Loucy (cell line): ENCODE measurements around the gene NIPAL4.

Experiments used
- H2AFZ ChIP-seq: fragments of 200-600 bp; sonication (generic); 2 replicates; pipeline ENCODE4 v1.6.0; 2016; ENCODE audit warnings: antibody characterized with exemption, mild to moderate bottlenecking, low read length, moderate library complexity
- H3F3A ChIP-seq: fragments of 200-600 bp; 2 replicates; pipeline ENCODE4 v1.6.0; 2016; ENCODE audit warnings: antibody characterized with exemption, low read depth, mild to moderate bottlenecking
- H3K27me3 ChIP-seq: fragments of 200-600 bp; sonication (generic); 2 replicates; pipeline ENCODE4 v1.6.1; 2014; ENCODE audit warnings: low read length, mild to moderate bottlenecking; ENCODE audit not compliant: insufficient read depth, poor library complexity, severe bottlenecking
- H3K36me3 ChIP-seq: fragments of 200-600 bp; sonication (generic); 2 replicates; pipeline ENCODE4 v1.6.1; 2016; ENCODE audit warnings: low read length; ENCODE audit not compliant: insufficient read depth
- H3K4me1 ChIP-seq: fragments of 200-600 bp; sonication (generic); 2 replicates; pipeline ENCODE4 v1.5.1; 2014; ENCODE audit warnings: low read length, mild to moderate bottlenecking; ENCODE audit not compliant: insufficient read depth, poor library complexity, severe bottlenecking
- H3K4me2 ChIP-seq: fragments of 200-600 bp; sonication (generic); 2 replicates; pipeline ENCODE4 v1.6.0; 2014; ENCODE audit warnings: antibody characterized with exemption, low read length, low read depth, mild to moderate bottlenecking; ENCODE audit not compliant: poor library complexity, severe bottlenecking
- H3K4me3 ChIP-seq: fragments of 200-600 bp; sonication (generic); 2 replicates; pipeline ENCODE4 v1.5.1; 2014; ENCODE audit warnings: low read length, mild to moderate bottlenecking, mixed read lengths; ENCODE audit not compliant: poor library complexity, severe bottlenecking
- H3K79me2 ChIP-seq: fragments of 200-600 bp; sonication (generic); 2 replicates; pipeline ENCODE4 v1.6.1; 2014; ENCODE audit warnings: low read length; ENCODE audit not compliant: insufficient read depth
- H3K9ac ChIP-seq: fragments of 200-600 bp; sonication (generic); 2 replicates; pipeline ENCODE4 v1.6.0; 2014; ENCODE audit warnings: mild to moderate bottlenecking, low read depth, low read length, moderate library complexity; ENCODE audit not compliant: poor library complexity, severe bottlenecking
- H3K9me2 ChIP-seq: fragments of 200-600 bp; sonication (generic); replicated peaks from 2 replicates; pipeline ENCODE4 v1.6.1; 2016; ENCODE audit warnings: low read depth, low read length, mixed read lengths
- H3K9me3 ChIP-seq: fragments of 200-600 bp; sonication (generic); 2 replicates; pipeline ENCODE4 v1.6.1; 2014; ENCODE audit warnings: mild to moderate bottlenecking, antibody characterized with exemption, low read length, low read depth; ENCODE audit not compliant: insufficient read depth
- H4K20me1 ChIP-seq: fragments of 200-600 bp; sonication (generic); 2 replicates; pipeline ENCODE4 v1.6.0; 2014; ENCODE audit warnings: antibody characterized with exemption, low read length, mild to moderate bottlenecking; ENCODE audit not compliant: insufficient read depth, poor library complexity, severe bottlenecking
- EZH2phosphoT487 ChIP-seq: fragments of 200-600 bp; IDR thresholded peaks from 2 replicates; pipeline ENCODE4 v1.6.1; 2018; ENCODE audit warnings: antibody characterized with exemption, mild to moderate bottlenecking, moderate library complexity, borderline replicate concordance
- TF ChIP-seq, protein P1 (sequence below): fragments of 200-600 bp; sonication (generic); conservative IDR thresholded peaks from 2 replicates; pipeline ENCODE4 v1.5.1; 2014; ENCODE audit warnings: mild to moderate bottlenecking, antibody characterized with exemption, low read length

The NIPAL4 gene

DNA sequence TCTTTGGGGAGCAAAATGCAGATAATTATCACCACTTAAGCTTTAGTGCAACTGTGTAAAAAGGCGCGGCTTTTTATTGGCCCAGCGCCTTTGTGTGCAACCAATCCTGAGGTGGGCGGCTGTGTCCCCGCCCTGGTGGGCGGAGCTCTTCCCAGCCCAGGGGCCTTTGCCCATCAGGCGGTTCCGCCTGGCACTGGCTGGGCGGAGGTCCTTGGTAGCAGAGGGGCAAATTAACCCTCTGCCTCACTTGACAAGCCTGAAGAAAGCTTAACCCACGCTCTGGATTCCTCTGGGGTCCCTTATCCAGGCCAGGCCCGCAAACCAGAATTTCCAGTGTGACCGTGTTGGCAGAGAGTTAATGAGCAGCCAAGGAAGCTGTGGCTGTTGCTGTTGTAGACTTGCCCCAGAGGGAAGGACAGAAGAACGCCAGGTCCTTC lies 12.8 kb upstream of the NIPAL4 start:
- no peak overlapping the region for H3K9ac ChIP-seq
- H3K79me2 ChIP-seq = no peaks in the 10 kb centered on the region
- no peaks in the 10 kb centered on the region for H3K27me3 ChIP-seq
- H2AFZ ChIP-seq = no peak overlapping the region
- H3K9me3 ChIP-seq = no peaks in the 10 kb centered on the region
- no peaks in the 10 kb centered on the region for H3F3A ChIP-seq
- H3K4me3 ChIP-seq = no peak overlapping the region
- H3K4me1 ChIP-seq = no peaks in the 10 kb centered on the region
- H4K20me1 ChIP-seq = no peaks in the 10 kb centered on the region
- TF ChIP-seq EZH2phosphoT487 = no peak
- TF ChIP-seq, protein P1, sequence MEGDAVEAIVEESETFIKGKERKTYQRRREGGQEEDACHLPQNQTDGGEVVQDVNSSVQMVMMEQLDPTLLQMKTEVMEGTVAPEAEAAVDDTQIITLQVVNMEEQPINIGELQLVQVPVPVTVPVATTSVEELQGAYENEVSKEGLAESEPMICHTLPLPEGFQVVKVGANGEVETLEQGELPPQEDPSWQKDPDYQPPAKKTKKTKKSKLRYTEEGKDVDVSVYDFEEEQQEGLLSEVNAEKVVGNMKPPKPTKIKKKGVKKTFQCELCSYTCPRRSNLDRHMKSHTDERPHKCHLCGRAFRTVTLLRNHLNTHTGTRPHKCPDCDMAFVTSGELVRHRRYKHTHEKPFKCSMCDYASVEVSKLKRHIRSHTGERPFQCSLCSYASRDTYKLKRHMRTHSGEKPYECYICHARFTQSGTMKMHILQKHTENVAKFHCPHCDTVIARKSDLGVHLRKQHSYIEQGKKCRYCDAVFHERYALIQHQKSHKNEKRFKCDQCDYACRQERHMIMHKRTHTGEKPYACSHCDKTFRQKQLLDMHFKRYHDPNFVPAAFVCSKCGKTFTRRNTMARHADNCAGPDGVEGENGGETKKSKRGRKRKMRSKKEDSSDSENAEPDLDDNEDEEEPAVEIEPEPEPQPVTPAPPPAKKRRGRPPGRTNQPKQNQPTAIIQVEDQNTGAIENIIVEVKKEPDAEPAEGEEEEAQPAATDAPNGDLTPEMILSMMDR = no peak
- H3K36me3 ChIP-seq = no peaks in the 10 kb centered on the region
- no peak overlapping the region for H3K4me2 ChIP-seq
- no peaks in the 10 kb centered on the region for H3K9me2 ChIP-seq

DNA sequence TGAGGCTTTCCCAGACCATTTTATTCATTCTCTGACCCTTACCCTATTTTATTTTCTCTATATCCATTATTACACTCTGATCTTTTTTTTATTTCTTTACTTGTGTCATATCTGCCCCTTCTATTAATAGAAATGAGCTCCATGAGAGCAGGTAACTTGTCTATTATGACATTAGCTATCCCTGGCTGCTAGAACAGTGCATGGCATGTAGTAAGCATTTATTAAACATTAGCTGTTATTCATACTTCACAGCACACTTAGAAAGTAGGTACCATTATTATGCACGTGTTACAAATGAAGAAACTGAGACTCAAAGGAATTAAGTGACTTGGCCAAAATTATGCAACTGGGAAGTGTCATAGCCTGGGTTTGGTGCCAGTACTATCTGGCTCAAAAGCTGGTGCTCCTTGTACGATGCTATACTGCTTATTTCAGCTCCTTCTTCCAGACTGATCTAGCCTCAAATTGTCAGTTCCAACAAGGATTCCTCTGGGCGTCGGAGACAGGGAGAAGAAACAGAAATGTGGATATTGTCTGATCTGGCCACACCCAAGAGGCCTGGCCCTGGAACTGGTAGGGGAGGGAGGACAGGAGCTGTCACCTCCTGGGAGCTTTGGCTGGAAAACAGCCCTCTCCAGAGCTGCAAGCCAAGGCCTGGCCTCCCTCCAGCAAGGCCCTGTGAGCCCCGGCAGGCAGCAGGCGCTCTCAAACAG lies 10.8 kb upstream of the NIPAL4 start:
- TF ChIP-seq, protein P1 = no peak
- no peak for TF ChIP-seq EZH2phosphoT487
- no peaks in the 10 kb centered on the region for H3K9me3 ChIP-seq
- no peak overlapping the region for H3K9ac ChIP-seq
- H3K4me3 ChIP-seq = no peak overlapping the region
- no peak overlapping the region for H2AFZ ChIP-seq
- H3K27me3 ChIP-seq = no peaks in the 10 kb centered on the region
- no peaks in the 10 kb centered on the region for H3K9me2 ChIP-seq
- H3K36me3 ChIP-seq = no peaks in the 10 kb centered on the region
- no peaks in the 10 kb centered on the region for H3K4me1 ChIP-seq
- H3K79me2 ChIP-seq = no peaks in the 10 kb centered on the region
- no peak overlapping the region for H3K4me2 ChIP-seq
- H4K20me1 ChIP-seq = no peaks in the 10 kb centered on the region
- no peaks in the 10 kb centered on the region for H3F3A ChIP-seq

DNA sequence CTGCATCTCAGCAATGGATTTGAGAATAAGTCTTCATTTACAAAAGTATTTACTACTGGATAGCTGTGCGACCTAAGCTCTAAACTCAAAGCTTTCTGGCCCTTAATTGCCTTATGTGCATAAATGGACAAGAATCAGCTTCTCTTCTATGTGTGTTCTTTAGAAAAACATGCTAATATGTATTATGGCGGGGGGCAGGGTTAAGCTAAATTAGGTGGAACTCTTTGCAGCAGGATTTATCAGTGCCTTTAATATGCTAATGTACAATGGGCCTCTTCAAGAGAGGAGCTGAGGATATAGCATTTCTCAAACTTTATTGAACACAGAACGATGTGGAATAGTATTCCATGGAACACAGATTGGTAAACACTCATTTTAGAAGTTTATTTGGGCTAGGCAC lies 10.0 kb upstream of the NIPAL4 start:
- no peaks in the 10 kb centered on the region for H3K9me3 ChIP-seq
- H3K4me2 ChIP-seq = no peak overlapping the region
- no peaks in the 10 kb centered on the region for H4K20me1 ChIP-seq
- no peaks in the 10 kb centered on the region for H3K27me3 ChIP-seq
- no peak overlapping the region for H3K4me3 ChIP-seq
- TF ChIP-seq, protein P1 = no peak
- no peak for TF ChIP-seq EZH2phosphoT487
- no peaks in the 10 kb centered on the region for H3K79me2 ChIP-seq
- no peaks in the 10 kb centered on the region for H3K36me3 ChIP-seq
- no peaks in the 10 kb centered on the region for H3K9me2 ChIP-seq
- no peak overlapping the region for H2AFZ ChIP-seq
- no peak overlapping the region for H3K9ac ChIP-seq
- H3K4me1 ChIP-seq = no peaks in the 10 kb centered on the region
- no peaks in the 10 kb centered on the region for H3F3A ChIP-seq
